22Rv1 (cell line): ENCODE data around the gene AIFM2.
"Not testable (repeated sequence)": the region's sequence is repeated elsewhere in the genome, so short reads cannot be mapped to it uniquely, and the experiment has no call there.

Experiments
- H3K27ac ChIP-seq: fragments of 450-650 bp; 2 replicates; pipeline ENCODE4 v1.5.1; 2017
- CTCF ChIP-seq: fragments of 450-650 bp; IDR thresholded peaks from 2 replicates; pipeline ENCODE4 v1.5.1; 2017; ENCODE audit warnings: mild to moderate bottlenecking
- ZFX ChIP-seq: fragments of 450-650 bp; IDR thresholded peaks from 2 replicates; pipeline ENCODE4 v1.6.1; 2017; ENCODE audit warnings: antibody characterized with exemption, borderline replicate concordance

Gene AIFM2

GRCh38 chr10:70101668-70102067, 31.0 kb downstream of the AIFM2 start:
- TF ChIP-seq CTCF (no peak), ZFX (no peak)
- H3K27ac ChIP-seq, result no peak overlapping the region

- H3K27ac ChIP-seq, result not testable (repeated sequence)
These were observed 31.5 kb downstream of the AIFM2 start for GRCh38 chr10:70101068-70101562.

GRCh38 chr10:70098271-70098670, 34.4 kb downstream of the AIFM2 start:
- H3K27ac ChIP-seq, result no peak overlapping the region
- TF ChIP-seq CTCF (no peak), ZFX (no peak)

GRCh38 chr10:70097459-70097858, 35.2 kb downstream of the AIFM2 start:
- no peak overlapping the region for H3K27ac ChIP-seq
- no peak for TF ChIP-seq ZFX
- no peak for TF ChIP-seq CTCF

GRCh38 chr10:70096705-70097420, 35.8 kb downstream of the AIFM2 start:
- no peak overlapping the region for H3K27ac ChIP-seq
- TF ChIP-seq CTCF (no peak), ZFX (no peak)

GRCh38 chr10:70096016-70096704, 36.5 kb downstream of the AIFM2 start:
- no peak overlapping the region for H3K27ac ChIP-seq
- TF ChIP-seq CTCF (no peak), ZFX (no peak)

- TF ChIP-seq CTCF, result no peak
- TF ChIP-seq ZFX, result no peak
These were observed 38.4 kb downstream of the AIFM2 start for GRCh38 chr10:70094250-70094649.

More at GRCh38 chr10:70094250-70094649, 38.4 kb downstream of the AIFM2 start:
- no peak overlapping the region for H3K27ac ChIP-seq
